PC-9 (cell line): ENCODE data around the gene FBN3. TPM values are rescaled to one million over a fixed set of nuclear protein-coding genes. Genes with fewer than 3 reads are reported as not detected.

Source experiments
- BruUV-seq: library from RNA; stranded (reverse); fragments of 400-500 nt; replicated peaks from 2 replicates; lab custom pipeline; 2021; lab: Mats Ljungman, UMichigan
- CTCF ChIA-PET: fragments of 300-600 bp; sonication (Branson Sonifier 250); formaldehyde crosslinking; loops from one replicate; lab custom pipeline; 2022; ENCODE audit warnings: antibody characterized with exemption; lab: Charles Lee
- POLR2A ChIA-PET: fragments of 300-600 bp; sonication (Branson Sonifier 250); formaldehyde crosslinking; loops from one replicate; lab custom pipeline; 2022; ENCODE audit warnings: antibody characterized with exemption; ENCODE audit not compliant: unreplicated experiment; lab: Charles Lee
- DNase-seq, 2 experiments: peaks; one replicate each; pipeline versions ENCODE4 v3.0.0 to v3.0.0-alpha.2; 2015 to 2022; ENCODE audit warnings: mixed read lengths in 1 of 2
- H2AFZ ChIP-seq: fragments of 200-600 bp; sonication (generic); 2 replicates; pipeline ENCODE4 v1.8.1; 2017; ENCODE audit warnings: antibody characterized with exemption
- H3F3A ChIP-seq: fragments of 200-600 bp; sonication (generic); 2 replicates; pipeline ENCODE4 v1.8.1; 2017; ENCODE audit warnings: antibody characterized with exemption, mild to moderate bottlenecking, low read depth; ENCODE audit not compliant: insufficient read depth
- H3K27ac ChIP-seq: fragments of 200-600 bp; sonication (generic); 2 replicates; pipeline ENCODE4 v1.6.1; 2016; ENCODE audit warnings: mixed run types
- H3K27me3 ChIP-seq: fragments of 200-600 bp; sonication (generic); 2 replicates; pipeline ENCODE4 v1.6.1; 2016; ENCODE audit warnings: low read depth, mixed run types; ENCODE audit not compliant: insufficient read depth
- H3K36me3 ChIP-seq: fragments of 200-600 bp; sonication (generic); 2 replicates; pipeline ENCODE4 v1.6.1; 2016; ENCODE audit warnings: low read depth, mixed run types
- H3K4me1 ChIP-seq: fragments of 200-600 bp; sonication (generic); replicated peaks from 2 replicates; pipeline ENCODE4 v1.6.1; 2016; ENCODE audit warnings: mixed run types; ENCODE audit not compliant: insufficient read depth
- H3K4me2 ChIP-seq: fragments of 200-600 bp; sonication (generic); 2 replicates; pipeline ENCODE4 v1.6.1; 2017; ENCODE audit warnings: mixed run types
- H3K4me3 ChIP-seq: fragments of 200-600 bp; sonication (generic); 2 replicates; pipeline ENCODE4 v1.6.1; 2016; ENCODE audit warnings: mixed run types
- H3K79me2 ChIP-seq: fragments of 200-600 bp; sonication (generic); 2 replicates; pipeline ENCODE4 v1.6.1; 2017; ENCODE audit warnings: low read depth, mixed run types
- H3K9me2 ChIP-seq: fragments of 200-600 bp; sonication (generic); 2 replicates; pipeline ENCODE4 v1.8.1; 2017; ENCODE audit warnings: mild to moderate bottlenecking; ENCODE audit not compliant: insufficient read depth
- H3K9me3 ChIP-seq: fragments of 200-600 bp; sonication (generic); 2 replicates; pipeline ENCODE4 v1.8.1; 2016; ENCODE audit warnings: low read depth; ENCODE audit not compliant: insufficient read depth
- H4K20me1 ChIP-seq: fragments of 200-600 bp; sonication (generic); 2 replicates; pipeline ENCODE4 v1.8.1; 2017; ENCODE audit not compliant: insufficient read depth
- CTCF ChIP-seq: fragments of 200-600 bp; sonication (generic); conservative IDR thresholded peaks from 2 replicates; pipeline ENCODE4 v1.6.1; 2017; ENCODE audit warnings: mixed run types, antibody characterized with exemption, mild to moderate bottlenecking, moderate library complexity
- EZH2 ChIP-seq: fragments of 200-600 bp; sonication (generic); IDR thresholded peaks from 2 replicates; pipeline ENCODE4 v1.8.0; 2017; ENCODE audit warnings: antibody characterized with exemption, low read depth
- intact Hi-C: fragments of 100-400 bp; cut with micrococcal nuclease; formaldehyde crosslinking; loops from one replicate; pipeline ENCODE4 v1.10.0; 2022; ENCODE audit not compliant: unreplicated experiment
- total RNA-seq: library from RNA; stranded (reverse); gene quantifications from 2 replicates; pipeline ENCODE4 v1.2.3, GENCODE V29; 2021

Gene FBN3
- total RNA-seq, 1 experiment from 2014 or later, result not detected

GRCh38 chr19:8046569-8047165, 102.7 kb downstream of the FBN3 start:
- BruUV-seq, result no TSS peak
- DNase-seq, result no peak
- peaks cover 4% of the 10 kb centered on the region; the same call in 1 of the 2 replicates for H3F3A ChIP-seq
- ChIA-PET POLR2A (interaction anchor here (0.6 kb wide), 1 partner anchor 36 kb away, joined by 7 read pairs; no protein-coding TSS in a partner anchor), CTCF (no interaction called here)
- H3K9me3 ChIP-seq, result no peaks in the 10 kb centered on the region
- intact Hi-C loops, result no loop called here
- no peak overlapping the region for H3K4me3 ChIP-seq
- TF ChIP-seq CTCF, result no peak
- TF ChIP-seq EZH2, result no peak
- H3K27ac ChIP-seq, result no peak overlapping the region
- H3K9me2 ChIP-seq, result no peaks in the 10 kb centered on the region
- H4K20me1 ChIP-seq, result no peaks in the 10 kb centered on the region
- H3K27me3 ChIP-seq, result peaks cover 18% of the 10 kb centered on the region
- no peaks in the 10 kb centered on the region for H3K79me2 ChIP-seq
- no peak overlapping the region for H2AFZ ChIP-seq
- H3K36me3 ChIP-seq, result no peaks in the 10 kb centered on the region
- H3K4me2 ChIP-seq, result no peak overlapping the region
- no peaks in the 10 kb centered on the region for H3K4me1 ChIP-seq

GRCh38 chr19:8045872-8046568, 103.4 kb downstream of the FBN3 start:
- H4K20me1 ChIP-seq, result no peaks in the 10 kb centered on the region
- ChIA-PET POLR2A (interaction anchor here (0.6 to 0.8 kb wide), 3 partner anchors 36 to 1502 kb away, joined by 6 to 16 read pairs (median 7); no protein-coding TSS in a partner anchor), CTCF (no interaction called here)
- H2AFZ ChIP-seq, result no peak overlapping the region
- TF ChIP-seq CTCF, result no peak
- no peak for TF ChIP-seq EZH2
- no peaks in the 10 kb centered on the region for H3K9me3 ChIP-seq
- intact Hi-C loops, result no loop called here
- H3K9me2 ChIP-seq, result no peaks in the 10 kb centered on the region
- H3K36me3 ChIP-seq, result no peaks in the 10 kb centered on the region
- H3K4me3 ChIP-seq, result no peak overlapping the region
- no peaks in the 10 kb centered on the region for H3K4me1 ChIP-seq
- no TSS peak for BruUV-seq
- peaks cover 18% of the 10 kb centered on the region for H3K27me3 ChIP-seq
- H3K4me2 ChIP-seq, result no peak overlapping the region
- no peak for DNase-seq
- H3K79me2 ChIP-seq, result no peaks in the 10 kb centered on the region
- H3K27ac ChIP-seq, result no peak overlapping the region
- peaks cover 4% of the 10 kb centered on the region; the same call in 1 of the 2 replicates for H3F3A ChIP-seq

GRCh38 chr19:8044018-8044417, 105.4 kb downstream of the FBN3 start:
- ChIA-PET POLR2A (no interaction called here), CTCF (no interaction called here)
- no TSS peak for BruUV-seq
- H3K9me2 ChIP-seq, result no peaks in the 10 kb centered on the region
- no peak overlapping the region for H3K4me2 ChIP-seq
- H4K20me1 ChIP-seq, result no peaks in the 10 kb centered on the region
- no peaks in the 10 kb centered on the region for H3F3A ChIP-seq
- H3K4me3 ChIP-seq, result no peak overlapping the region
- intact Hi-C loops, result no loop called here
- TF ChIP-seq CTCF, result no peak
- TF ChIP-seq EZH2, result no peak
- no peaks in the 10 kb centered on the region for H3K4me1 ChIP-seq
- no peak for DNase-seq
- H3K79me2 ChIP-seq, result no peaks in the 10 kb centered on the region
- no peak overlapping the region for H3K27ac ChIP-seq
- H2AFZ ChIP-seq, result no peak overlapping the region
- H3K9me3 ChIP-seq, result no peaks in the 10 kb centered on the region
- H3K27me3 ChIP-seq, result peaks cover 18% of the 10 kb centered on the region
- no peaks in the 10 kb centered on the region for H3K36me3 ChIP-seq
